Effector memory CD4-positive, alpha-beta T cell (primary cell): ENCODE measurements around the gene CACNA1C.

Experiments used
- DNase-seq, 3 donors: peaks; one replicate each; pipeline ENCODE4 v3.0.0-alpha.2; 2020
- H3K27ac ChIP-seq: 2 replicates; pipeline ENCODE4 v1.7.0; 2013; ENCODE audit warnings: mild to moderate bottlenecking, low read length, moderate library complexity; ENCODE audit not compliant: insufficient read depth, poor library complexity, severe bottlenecking
- H3K27me3 ChIP-seq: replicated peaks from 2 replicates; pipeline ENCODE4 v1.7.0; 2013; ENCODE audit warnings: mild to moderate bottlenecking, low read length; ENCODE audit not compliant: insufficient read depth, control insufficient read depth, poor library complexity, severe bottlenecking
- H3K36me3 ChIP-seq: 2 replicates; pipeline ENCODE4 v1.7.0; 2013; ENCODE audit warnings: mild to moderate bottlenecking, low read length, moderate library complexity; ENCODE audit not compliant: control insufficient read depth, insufficient read depth
- H3K4me1 ChIP-seq: 2 replicates; pipeline ENCODE4 v1.7.0; 2013; ENCODE audit warnings: low read length, mild to moderate bottlenecking; ENCODE audit not compliant: control insufficient read depth, insufficient read depth, poor library complexity, severe bottlenecking
- H3K4me3 ChIP-seq: 2 replicates; pipeline ENCODE4 v1.7.0; 2013; ENCODE audit warnings: low read length, low read depth, mild to moderate bottlenecking; ENCODE audit not compliant: insufficient read depth, poor library complexity, severe bottlenecking
- H3K9me3 ChIP-seq: 2 replicates; pipeline ENCODE4 v1.7.0; 2013; ENCODE audit warnings: mild to moderate bottlenecking, low read length, moderate library complexity; ENCODE audit not compliant: control insufficient read depth

CACNA1C gene

DNA sequence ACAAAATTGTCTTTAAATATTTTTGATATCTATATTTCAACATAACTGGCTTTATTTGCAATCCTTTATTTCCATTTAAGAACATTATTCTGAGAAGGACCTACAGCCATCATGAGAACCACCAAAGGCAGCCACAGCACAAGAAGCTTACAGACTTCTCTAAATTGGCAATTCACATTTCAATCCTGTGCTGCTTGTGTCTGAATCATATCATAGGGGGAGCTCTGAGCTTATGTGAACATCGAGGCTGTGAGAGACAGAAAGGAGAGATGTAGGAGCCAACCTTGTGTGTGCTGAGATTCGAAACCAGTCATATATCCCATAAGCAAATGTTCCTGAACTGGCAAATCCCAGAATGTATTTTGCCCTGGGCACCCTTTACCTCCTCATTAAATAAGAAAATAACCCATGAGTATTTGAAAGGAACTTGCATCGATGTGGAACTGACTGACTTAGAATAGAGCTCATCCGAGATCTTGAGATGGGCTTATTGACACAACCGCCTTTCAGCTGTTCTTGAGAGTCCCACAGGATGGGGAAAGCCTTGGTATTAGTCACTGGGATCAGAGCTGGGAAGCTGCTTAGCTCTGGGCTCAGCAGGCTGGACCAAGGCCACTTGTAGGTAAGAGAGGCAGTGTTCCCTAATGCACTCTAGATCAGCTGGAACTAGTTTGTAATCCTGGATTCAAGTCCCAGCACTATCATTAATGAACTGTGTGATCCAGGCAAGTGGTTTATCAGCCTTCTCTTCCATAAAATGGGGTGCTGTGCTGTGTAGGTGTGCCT, 329.8 kb downstream of the CACNA1C start:
- no peaks in the 10 kb centered on the region for H3K27me3 ChIP-seq
- H3K27ac ChIP-seq, result no peak overlapping the region
- H3K4me3 ChIP-seq, result no peak overlapping the region
- no peaks in the 10 kb centered on the region for H3K36me3 ChIP-seq
- H3K9me3 ChIP-seq, result no peaks in the 10 kb centered on the region
- no peaks in the 10 kb centered on the region for H3K4me1 ChIP-seq
- no peak for DNase-seq

DNA sequence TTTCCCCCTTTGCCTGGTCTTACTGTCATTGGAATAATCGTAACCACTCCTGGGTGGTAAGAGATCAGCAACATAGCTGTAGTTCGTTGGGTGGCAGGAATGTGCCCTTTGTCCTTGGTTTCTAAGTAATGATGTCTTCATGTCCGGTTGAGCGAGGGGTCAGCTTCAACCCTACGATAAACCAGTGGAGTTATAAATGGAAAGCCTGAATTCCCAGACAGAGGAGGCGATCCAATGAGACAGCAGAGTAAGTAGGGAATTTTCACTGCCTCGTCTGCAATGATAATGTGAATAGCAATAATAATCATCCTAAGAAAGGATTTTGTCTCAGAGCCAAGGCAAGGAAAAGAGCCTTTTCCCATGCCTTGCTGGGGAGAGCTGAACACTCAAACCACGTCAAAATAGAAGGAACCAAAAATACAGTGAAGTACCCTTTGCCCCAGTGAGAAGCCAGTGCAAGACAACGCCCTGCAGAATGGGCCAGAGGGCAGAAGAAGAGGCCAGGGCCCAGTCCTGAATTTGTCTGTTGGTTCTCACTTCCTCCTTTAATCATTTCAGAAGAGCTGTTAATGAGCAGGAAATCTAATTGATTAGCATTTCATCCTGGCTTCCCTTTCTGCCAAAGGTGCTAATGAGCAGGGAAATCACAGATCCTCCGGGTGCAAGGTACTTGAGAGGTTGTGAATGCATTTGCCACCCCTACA, 330.7 kb downstream of the CACNA1C start:
- H3K27me3 ChIP-seq, result no peaks in the 10 kb centered on the region
- no peaks in the 10 kb centered on the region for H3K9me3 ChIP-seq
- H3K4me1 ChIP-seq, result no peaks in the 10 kb centered on the region
- H3K27ac ChIP-seq, result no peak overlapping the region
- DNase-seq, result no peak
- H3K4me3 ChIP-seq, result no peak overlapping the region
- H3K36me3 ChIP-seq, result no peaks in the 10 kb centered on the region

DNA sequence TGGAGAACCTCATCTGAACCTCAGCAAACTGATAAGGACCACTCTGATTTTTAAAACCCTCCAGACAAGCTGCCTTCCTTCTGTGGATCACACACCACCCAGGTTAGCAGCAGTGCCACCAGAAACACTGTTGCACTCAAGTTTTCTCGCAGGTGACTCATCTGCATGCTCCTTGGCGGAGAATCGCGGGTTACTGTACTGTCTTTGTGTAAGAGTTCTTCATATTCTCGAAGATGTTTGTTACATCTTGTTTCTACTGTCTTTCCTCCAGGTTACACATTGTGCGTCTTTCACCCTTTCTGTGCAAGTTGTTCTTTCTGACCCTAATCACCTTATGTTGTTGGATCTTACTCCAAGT, 331.2 kb downstream of the CACNA1C start:
- H3K27ac ChIP-seq, result no peak overlapping the region
- no peaks in the 10 kb centered on the region for H3K27me3 ChIP-seq
- no peak overlapping the region for H3K4me3 ChIP-seq
- H3K4me1 ChIP-seq, result no peaks in the 10 kb centered on the region
- H3K36me3 ChIP-seq, result no peaks in the 10 kb centered on the region
- no peaks in the 10 kb centered on the region for H3K9me3 ChIP-seq
- no peak for DNase-seq

DNA sequence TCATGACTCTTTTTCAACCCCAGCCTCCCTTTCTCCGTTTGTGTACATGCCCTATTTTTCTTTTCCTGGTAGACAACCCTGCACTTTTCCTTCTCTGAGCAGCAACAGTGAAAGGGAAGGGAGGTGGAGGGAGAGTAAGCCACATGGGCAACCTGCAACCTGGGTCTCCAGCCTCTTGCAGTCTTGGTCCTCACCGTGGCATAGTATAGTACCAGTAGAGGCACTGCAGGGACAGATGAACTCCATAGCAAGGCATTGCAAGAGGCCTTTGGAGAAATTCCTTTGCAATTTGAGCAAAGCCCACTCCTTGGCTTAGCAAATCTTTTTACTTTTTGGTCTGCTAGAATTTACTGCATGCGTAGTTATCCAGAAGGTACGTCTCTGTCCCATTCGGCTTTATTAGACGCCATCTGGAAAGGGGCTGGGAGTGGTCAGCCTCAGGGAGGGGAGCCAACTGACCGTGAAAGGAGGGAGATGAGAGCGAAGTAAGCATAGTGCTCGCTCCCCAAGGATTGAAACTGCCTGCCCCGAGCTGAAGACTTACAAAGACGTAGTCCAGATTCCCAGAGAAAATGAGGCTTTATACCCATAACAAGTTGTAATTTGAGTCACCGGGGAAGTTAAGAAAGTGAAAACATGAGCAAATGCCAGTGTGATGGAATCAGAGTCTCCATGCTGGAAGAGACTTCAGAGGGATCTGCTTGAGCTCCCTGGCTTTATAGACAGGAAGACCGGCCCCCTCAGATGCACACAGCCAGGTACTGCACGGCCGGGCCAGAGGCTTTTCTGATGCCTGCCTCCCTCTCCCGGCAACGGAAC, 332.0 kb downstream of the CACNA1C start:
- Histone ChIP-seq H3K27ac (no peak overlapping the region), H3K4me1 (no peaks in the 10 kb centered on the region), H3K27me3 (no peaks in the 10 kb centered on the region), H3K4me3 (no peak overlapping the region), H3K36me3 (no peaks in the 10 kb centered on the region), H3K9me3 (no peaks in the 10 kb centered on the region)
- no peak for DNase-seq

DNA sequence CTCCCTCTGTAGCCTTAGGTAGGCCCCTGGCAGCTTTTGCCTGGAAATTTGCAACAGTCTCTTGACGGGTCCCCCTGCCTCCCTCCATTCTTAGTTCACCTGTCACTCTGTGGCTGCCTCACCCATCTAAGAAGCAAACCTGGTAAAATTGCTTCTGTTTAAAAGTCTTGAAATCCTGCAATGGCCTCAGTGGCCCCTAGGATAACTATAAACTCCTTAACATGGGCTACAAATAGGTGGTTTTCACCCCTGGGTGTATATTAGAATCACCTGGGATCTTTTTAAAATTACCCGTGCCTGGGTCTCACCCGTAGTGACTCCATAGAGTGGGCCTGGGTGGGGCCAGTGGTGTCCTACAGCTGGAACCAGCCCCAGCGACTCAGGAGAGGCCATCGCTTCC, 332.7 kb downstream of the CACNA1C start:
- no peaks in the 10 kb centered on the region for H3K27me3 ChIP-seq
- no peak for DNase-seq
- no peaks in the 10 kb centered on the region for H3K4me1 ChIP-seq
- H3K4me3 ChIP-seq, result no peak overlapping the region
- H3K27ac ChIP-seq, result no peak overlapping the region
- H3K36me3 ChIP-seq, result no peaks in the 10 kb centered on the region
- H3K9me3 ChIP-seq, result no peaks in the 10 kb centered on the region

DNA sequence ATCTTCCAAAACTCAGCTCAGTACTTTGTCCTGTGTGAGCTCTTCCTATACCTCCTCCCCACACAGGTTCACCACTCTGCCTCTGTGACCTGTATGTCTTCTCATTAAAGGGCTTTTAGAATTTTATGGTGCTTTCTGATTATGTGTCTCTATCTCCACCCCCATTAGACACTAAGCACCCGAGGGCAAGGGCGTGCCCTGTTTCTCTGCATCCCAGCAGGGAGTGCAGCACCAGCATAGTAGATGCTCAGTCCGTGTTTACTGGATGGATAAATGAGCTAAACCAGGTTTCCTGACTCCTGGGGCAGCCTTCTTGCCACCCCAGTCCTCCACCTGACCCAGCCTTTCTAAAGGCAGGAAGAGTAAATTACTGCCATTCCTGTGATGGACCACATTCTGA, 333.8 kb downstream of the CACNA1C start:
- Histone ChIP-seq H3K4me1 (no peaks in the 10 kb centered on the region), H3K36me3 (no peaks in the 10 kb centered on the region), H3K4me3 (no peak overlapping the region), H3K9me3 (no peaks in the 10 kb centered on the region), H3K27me3 (no peaks in the 10 kb centered on the region), H3K27ac (no peak overlapping the region)
- no peak for DNase-seq

DNA sequence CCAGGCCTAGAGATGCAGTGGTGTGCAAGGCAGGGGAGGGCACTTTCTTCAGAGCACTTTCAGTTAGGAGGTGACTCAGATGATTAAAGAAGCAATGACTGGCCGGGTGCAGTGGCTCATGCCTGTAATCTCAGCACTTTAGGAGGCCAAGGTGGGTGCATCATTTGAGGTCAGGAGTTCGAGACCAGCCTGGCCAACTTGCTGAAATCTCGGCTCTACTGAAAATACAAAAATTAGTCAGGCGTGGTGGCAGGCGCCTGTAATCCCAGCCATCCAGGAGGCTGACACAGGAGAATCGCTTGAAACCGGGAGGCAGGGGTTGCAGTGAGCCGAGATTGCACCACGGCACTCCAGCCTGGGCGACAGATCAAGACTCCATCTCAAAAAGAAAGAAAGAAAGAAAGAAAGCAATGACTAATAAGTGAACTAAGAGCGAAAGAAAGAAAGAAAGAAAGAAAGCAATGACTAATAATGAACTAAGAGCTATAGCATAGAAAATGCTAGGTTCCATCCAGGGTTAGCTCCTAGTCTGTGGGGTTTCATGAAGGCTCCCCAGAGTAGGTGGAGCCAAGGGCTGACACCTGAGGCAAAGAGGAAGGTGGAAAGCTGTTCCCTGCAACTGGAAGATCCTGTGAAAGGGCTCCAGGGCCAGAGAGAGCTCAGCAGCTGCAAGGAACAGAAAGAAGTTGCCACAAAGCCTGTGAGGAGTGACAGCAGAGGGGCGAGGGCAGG, 334.5 kb downstream of the CACNA1C start:
- no peaks in the 10 kb centered on the region for H3K36me3 ChIP-seq
- H3K9me3 ChIP-seq, result no peaks in the 10 kb centered on the region
- no peaks in the 10 kb centered on the region for H3K27me3 ChIP-seq
- no peak overlapping the region for H3K27ac ChIP-seq
- H3K4me3 ChIP-seq, result no peak overlapping the region
- DNase-seq, result no peak
- no peaks in the 10 kb centered on the region for H3K4me1 ChIP-seq

DNA sequence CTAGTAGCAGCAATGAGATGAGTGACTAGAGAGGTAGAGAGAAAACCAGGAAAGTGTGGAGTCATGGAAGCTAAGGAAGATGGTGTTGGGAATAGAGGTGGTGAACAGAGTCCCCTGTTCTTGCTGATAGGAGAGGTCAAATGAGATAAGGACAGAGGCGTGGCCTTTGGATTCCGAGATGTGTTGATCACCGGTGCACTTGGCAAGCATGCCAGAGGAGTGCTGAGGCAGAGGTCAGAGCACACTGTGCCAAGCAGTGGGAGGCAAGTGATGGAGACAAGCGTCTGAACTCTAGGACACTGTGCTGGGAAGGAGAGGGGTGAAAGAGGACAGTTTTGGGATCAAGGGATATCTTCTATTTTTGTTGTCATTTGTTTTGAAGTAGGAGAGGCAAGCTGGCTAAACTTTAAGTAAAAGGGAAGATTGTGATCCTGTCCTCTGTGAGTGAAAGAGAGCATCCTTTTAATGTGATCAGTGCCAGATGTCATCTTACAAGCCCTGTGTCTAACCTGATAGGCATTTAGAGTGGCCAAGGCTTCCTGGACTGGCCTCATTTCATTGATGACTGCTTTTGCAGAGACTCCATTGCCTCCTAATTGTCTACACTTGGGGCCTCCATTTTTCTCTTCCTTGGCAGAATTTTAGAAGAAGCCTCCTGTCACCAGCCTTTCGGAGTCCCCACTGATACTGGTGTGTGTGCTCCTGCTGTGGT, 336.4 kb downstream of the CACNA1C start:
- H3K9me3 ChIP-seq, result no peaks in the 10 kb centered on the region
- H3K27ac ChIP-seq, result no peak overlapping the region
- no peaks in the 10 kb centered on the region for H3K27me3 ChIP-seq
- no peaks in the 10 kb centered on the region for H3K4me1 ChIP-seq
- H3K36me3 ChIP-seq, result no peaks in the 10 kb centered on the region
- H3K4me3 ChIP-seq, result no peak overlapping the region
- no peak for DNase-seq

DNA sequence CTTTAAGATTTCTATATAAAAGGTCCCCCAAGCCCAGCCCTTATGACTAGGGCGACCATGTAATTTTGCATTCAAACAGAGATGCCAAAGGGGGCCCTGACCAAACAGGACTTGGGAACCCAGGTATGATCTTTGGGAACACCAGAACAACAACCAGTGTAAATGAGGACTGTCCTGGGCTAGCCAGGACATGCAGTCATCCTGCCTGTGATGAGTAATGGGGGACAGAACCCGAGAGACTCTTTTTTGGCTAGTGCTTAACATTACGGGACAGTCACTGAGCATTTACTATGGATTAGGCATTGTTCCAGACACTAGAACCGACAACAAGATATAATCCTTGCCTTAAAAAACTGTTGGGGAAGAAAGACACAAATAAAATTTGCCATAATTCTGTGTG, 337.3 kb downstream of the CACNA1C start:
- H3K9me3 ChIP-seq, result no peaks in the 10 kb centered on the region

More for the DNA sequence above, 337.3 kb downstream of the CACNA1C start:
- H3K27ac ChIP-seq, result no peak overlapping the region
- H3K4me3 ChIP-seq, result no peak overlapping the region
- DNase-seq, result no peak
- no peaks in the 10 kb centered on the region for H3K36me3 ChIP-seq
- no peaks in the 10 kb centered on the region for H3K27me3 ChIP-seq
- H3K4me1 ChIP-seq, result no peaks in the 10 kb centered on the region
